Erythroblast (primary cell): Measurements from ENCODE around the gene SMURF1.

ENCODE experiments used
- GATA1 ChIP-seq: IDR thresholded peaks from 2 replicates; pipeline ENCODE4 v1.6.1; 2011; ENCODE audit warnings: low read depth, mild to moderate bottlenecking, control low read depth, low read length, moderate library complexity
- POLR2A ChIP-seq: IDR thresholded peaks from 2 replicates; pipeline ENCODE4 v1.6.1; 2011; ENCODE audit warnings: mild to moderate bottlenecking, low read length

DNA sequence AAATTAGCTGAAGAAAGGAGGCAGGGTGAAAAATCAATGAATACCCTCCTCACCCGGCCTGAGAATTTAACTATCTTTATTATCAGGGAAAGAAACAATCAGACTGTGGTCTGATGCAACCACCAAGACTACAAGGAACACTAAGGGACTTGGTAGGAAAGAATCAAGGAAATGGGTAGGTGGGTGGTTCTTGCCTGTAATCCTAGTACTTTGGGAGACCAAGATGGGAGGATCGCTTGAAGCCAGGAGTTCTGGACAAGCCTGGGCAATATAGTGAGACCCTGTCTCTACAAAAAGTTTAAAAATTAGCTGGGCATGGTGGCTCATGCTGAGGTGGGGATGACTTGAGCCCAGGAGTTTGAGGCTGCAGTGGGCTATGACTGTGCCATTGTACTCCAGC lies 12.6 kb downstream of the SMURF1 start:
- TF ChIP-seq POLR2A (no peak), GATA1 (no peak)
